HepG2 (cell line): ENCODE measurements around the gene EVL. TPM values are rescaled to one million over a fixed set of nuclear protein-coding genes. Genes with fewer than 3 reads are reported as not detected.

Experiments used
- ATAC-seq: fragments of 200-7000 bp; cut with Tn5 transposase; 3 replicates; pipeline ENCODE4 v1.9.1; 2020; ENCODE audit warnings: mild to moderate bottlenecking, moderate library complexity
- BruUV-seq: library from RNA; stranded (reverse); fragments of 400-500 nt; replicated peaks from 2 replicates; lab custom pipeline; 2021; lab: Mats Ljungman, UMichigan
- CTCF ChIA-PET: fragments of 300-600 bp; formaldehyde crosslinking; extraction: SDS; loops from one replicate; lab custom pipeline; 2021; ENCODE audit warnings: low total read pairs, inconsistent platforms, low intra/inter-chr PET ratio; lab: Yijun Ruan, JAX
- POLR2A ChIA-PET: fragments of 350-600 bp; sonication (Branson Sonifier 250); formaldehyde crosslinking; loops from one replicate; lab custom pipeline; 2020; ENCODE audit warnings: antibody characterized with exemption, inconsistent platforms; lab: Yijun Ruan, JAX
- DNase-seq: peaks from one replicate; pipeline ENCODE4 v3.0.0-alpha.2; 2015; ENCODE audit warnings: low spot score
- FAIRE-seq: peaks from 3 replicates; lab custom pipeline; 2011; peaks lifted over from hg19 to GRCh38; lab: Jason Lieb, UNC
- H2AFZ ChIP-seq: one replicate; pipeline ENCODE4 v1.6.1; 2011; ENCODE audit warnings: low read length, inconsistent platforms
- H3K27ac ChIP-seq: fragments of 300-600 bp; 3 replicates; pipeline ENCODE4 v1.8.0; 2011; ENCODE audit warnings: mixed run types, mild to moderate bottlenecking, mixed read lengths, low read length, inconsistent platforms; ENCODE audit not compliant: insufficient read depth; ENCODE audit errors: extremely low read length
- H3K27me3 ChIP-seq, 2 experiments: fragments of 200-600 bp in 1 of 2; 2 replicates in 1 of 2; 3 replicates in 1 of 2; pipeline versions ENCODE4 v1.6.0 to v1.8.0; 2011; ENCODE audit warnings: low read length in 2 of 2, mild to moderate bottlenecking in 2 of 2, moderate library complexity in 2 of 2, inconsistent platforms in 1 of 2; ENCODE audit not compliant: insufficient read depth in 2 of 2, control insufficient read depth in 1 of 2
- H3K36me3 ChIP-seq, 2 experiments: fragments of 200-600 bp in 1 of 2; replicated peaks in 1 of 2; 2 replicates in 1 of 2; 3 replicates in 1 of 2; pipeline versions ENCODE4 v1.5.1 to v1.8.0; 2011; ENCODE audit warnings: low read length in 2 of 2, inconsistent platforms in 1 of 2; ENCODE audit not compliant: insufficient read depth in 2 of 2, control insufficient read depth in 1 of 2
- H3K4me1 ChIP-seq: 2 replicates; pipeline ENCODE4 v1.5.1; 2012; ENCODE audit warnings: low read length, inconsistent platforms; ENCODE audit not compliant: insufficient read depth
- H3K4me2 ChIP-seq: 2 replicates; pipeline ENCODE4 v1.6.0; 2011; ENCODE audit warnings: low read depth, low read length, inconsistent platforms
- H3K4me3 ChIP-seq, 3 experiments: fragments of 200-600 bp in 1 of 3; sonication (generic), shearing (Covaris generic) in 1 of 3; replicated peaks in 1 of 3; 2 replicates each; pipeline ENCODE4 v1.5.1; 2011 to 2016; ENCODE audit warnings: low read length in 3 of 3, inconsistent platforms in 2 of 3, low read depth in 2 of 3, mild to moderate bottlenecking in 2 of 3, control low read depth in 1 of 3, mixed read lengths in 1 of 3; ENCODE audit not compliant: insufficient read depth in 1 of 3
- H3K79me2 ChIP-seq: one replicate; pipeline ENCODE4 v1.6.1; 2011; ENCODE audit warnings: low read length, inconsistent platforms; ENCODE audit not compliant: insufficient read depth
- H3K9ac ChIP-seq: 2 replicates; pipeline ENCODE4 v1.6.0; 2011; ENCODE audit warnings: mild to moderate bottlenecking, low read depth, low read length, inconsistent platforms; ENCODE audit not compliant: insufficient read depth
- H3K9me3 ChIP-seq: 2 replicates; pipeline ENCODE4 v1.5.1; 2012; ENCODE audit warnings: mild to moderate bottlenecking, low read length
- H4K20me1 ChIP-seq: 2 replicates; pipeline ENCODE4 v1.6.0; 2011; ENCODE audit warnings: inconsistent platforms, mild to moderate bottlenecking, low read length, moderate library complexity; ENCODE audit not compliant: insufficient read depth
- AHR ChIP-seq: IDR thresholded peaks from 2 replicates; pipeline ENCODE4 v1.6.1; 2018; ENCODE audit warnings: missing genetic modification reagents, missing compliant biosample characterization
- CEBPZ ChIP-seq: IDR thresholded peaks from 2 replicates; pipeline ENCODE4 v1.6.1; 2012; ENCODE audit warnings: low read length, improper control_type of control experiment
- HNF4G ChIP-seq, 2 experiments: sonication (generic) in 1 of 2; formaldehyde crosslinking in 1 of 2; IDR thresholded peaks; 2 replicates each; pipeline versions ENCODE4 v1.4.0 to v1.6.1; 2011 to 2020; ENCODE audit warnings: borderline replicate concordance in 2 of 2, low read depth in 2 of 2, mild to moderate bottlenecking in 2 of 2, low read length in 1 of 2, missing genetic modification reagents in 1 of 2, moderate library complexity in 1 of 2
- MED1 ChIP-seq: sonication (generic); formaldehyde crosslinking; IDR thresholded peaks from 2 replicates; pipeline ENCODE4 v1.4.0; 2020; ENCODE audit warnings: missing genetic modification reagents
- TBX3 ChIP-seq: fragments of 450-650 bp; IDR thresholded peaks from 2 replicates; pipeline ENCODE4 v1.6.1; 2017; ENCODE audit warnings: antibody characterized with exemption, mild to moderate bottlenecking, inconsistent platforms, borderline replicate concordance
- ZFP1 ChIP-seq: IDR thresholded peaks from 2 replicates; pipeline ENCODE4 v1.6.1; 2016
- ZNF10 ChIP-seq: sonication (generic); formaldehyde crosslinking; IDR thresholded peaks from 2 replicates; pipeline ENCODE4 v1.4.0; 2020; ENCODE audit warnings: mild to moderate bottlenecking, low read depth, missing genetic modification reagents, borderline replicate concordance
- ZNF383 ChIP-seq: sonication (generic); formaldehyde crosslinking; IDR thresholded peaks from 2 replicates; pipeline ENCODE4 v1.4.0; 2020; ENCODE audit warnings: missing genetic modification reagents, mild to moderate bottlenecking, borderline replicate concordance
- ZNF546 ChIP-seq: sonication (generic); formaldehyde crosslinking; conservative IDR thresholded peaks from 2 replicates; pipeline ENCODE4 v1.8.1; 2023; ENCODE audit warnings: mild to moderate bottlenecking, missing genetic modification reagents
- ZNF564 ChIP-seq: sonication (generic); formaldehyde crosslinking; IDR thresholded peaks from 2 replicates; pipeline ENCODE4 v1.8.1; 2023; ENCODE audit warnings: mild to moderate bottlenecking, missing genetic modification reagents
- WGBS: methylation state at CpG from one replicate; pipeline ENCODE4 v1.1.6; 2017; ENCODE audit warnings: low lambda C conversion rate; 5-methylcytosine and 5-hydroxymethylcytosine counted together
- in situ Hi-C: cut with HindIII; loops from 2 replicates; pipeline ENCODE4 v1.10.0; 2017; ENCODE audit warnings: low pct_unique_long_range_greater_than_20kb; ENCODE audit not compliant: extremely low pct_ligation_motif_present
- intact Hi-C: fragments of 100-400 bp; cut with micrococcal nuclease; formaldehyde crosslinking; loops from one replicate; pipeline ENCODE4 v1.10.0; 2022; ENCODE audit not compliant: unreplicated experiment
- polyA plus RNA-seq, 8 experiments: library from polyadenylated mRNA; depleted of rRNA in 3 of 8; stranded (reverse) in 7 of 8; unstranded in 1 of 8; fragments of >200 nt; fragmentation: Illumina TruSeq in 4 of 8; extraction: Trizol in 4 of 8; gene quantifications; 2 replicates each; pipeline versions ENCODE4 v1.2.1 to v1.2.3, GENCODE V29; 2011 to 2016; ENCODE audit warnings: low read depth in 4 of 8, missing spikeins in 1 of 8, mixed read lengths in 1 of 8; ENCODE audit not compliant: insufficient read depth in 1 of 8
- total RNA-seq, 5 experiments: library from RNA; depleted of rRNA; stranded (reverse); fragments of >200 nt; fragmentation: Illumina TruSeq; extraction: Trizol; gene quantifications; 2 replicates each; pipeline ENCODE4 v1.2.3, GENCODE V29; 2016; ENCODE audit warnings: low read depth in 1 of 5

Gene EVL
- total and polyA plus RNA-seq, 2 of the 13 experiments (the other 11 are each of a cell fraction or from before 2014, with no cell fraction given) = 15.1 to 31.2 TPM

GRCh38 chr14:100115236-100115635 is 50.0 kb downstream of the EVL start (continued):
- TF ChIP-seq ZNF10 (CRISPR knock-in tag) = no peak
- no peak for TF ChIP-seq ZNF546 (CRISPR knock-in tag)
- TF ChIP-seq, all 625 proteins: peak for 0

GRCh38 chr14:100115726-100116125 is 50.5 kb downstream of the EVL start:
- intact Hi-C loops = no loop called here

More at GRCh38 chr14:100115726-100116125, 50.5 kb downstream of the EVL start:
- H3K27me3 ChIP-seq = no peaks in the 10 kb centered on the region
- no peaks in the 10 kb centered on the region for H3K9me3 ChIP-seq
- TF ChIP-seq ZFP1 (CRISPR knock-in tag) (no peak), CEBPZ (no peak), TBX3 (no peak), HNF4G (IDR thresholded peaks at IDR 0.05; ENCODE audit: borderline replicate concordance, low read depth, low read length) (no peak), HNF4G (CRISPR knock-in tag; IDR thresholded peaks at IDR 0.05; ENCODE audit: borderline replicate concordance, low read depth) (no peak), AHR (no peak), MED1 (no peak), ZNF383 (CRISPR knock-in tag) (no peak), ZNF564 (CRISPR knock-in tag) (no peak)
- CTCF ChIA-PET = no interaction called here
- no TSS peak for BruUV-seq
- POLR2A ChIA-PET = no interaction called here
- no peaks in the 10 kb centered on the region for H3K36me3 ChIP-seq
- H3K4me2 ChIP-seq = no peak overlapping the region
- no peaks in the 10 kb centered on the region for H4K20me1 ChIP-seq
- no peak for FAIRE-seq
- H3K79me2 ChIP-seq = no peaks in the 10 kb centered on the region
- in situ Hi-C loops = no loop called here
- H3K9ac ChIP-seq = no peak overlapping the region
- no peak for ATAC-seq
- H3K4me3 ChIP-seq = no peak overlapping the region
- no peak for DNase-seq
- peaks cover 6% of the 10 kb centered on the region; the same call in 1 of the 2 replicates for H3K4me1 ChIP-seq
- H2AFZ ChIP-seq = no peak overlapping the region
- WGBS = 85% methylated on average over 8 of the region's 8 CpGs
- H3K27ac ChIP-seq = no peak overlapping the region
